ENCODE measurements around the gene HDAC1.

DNA sequence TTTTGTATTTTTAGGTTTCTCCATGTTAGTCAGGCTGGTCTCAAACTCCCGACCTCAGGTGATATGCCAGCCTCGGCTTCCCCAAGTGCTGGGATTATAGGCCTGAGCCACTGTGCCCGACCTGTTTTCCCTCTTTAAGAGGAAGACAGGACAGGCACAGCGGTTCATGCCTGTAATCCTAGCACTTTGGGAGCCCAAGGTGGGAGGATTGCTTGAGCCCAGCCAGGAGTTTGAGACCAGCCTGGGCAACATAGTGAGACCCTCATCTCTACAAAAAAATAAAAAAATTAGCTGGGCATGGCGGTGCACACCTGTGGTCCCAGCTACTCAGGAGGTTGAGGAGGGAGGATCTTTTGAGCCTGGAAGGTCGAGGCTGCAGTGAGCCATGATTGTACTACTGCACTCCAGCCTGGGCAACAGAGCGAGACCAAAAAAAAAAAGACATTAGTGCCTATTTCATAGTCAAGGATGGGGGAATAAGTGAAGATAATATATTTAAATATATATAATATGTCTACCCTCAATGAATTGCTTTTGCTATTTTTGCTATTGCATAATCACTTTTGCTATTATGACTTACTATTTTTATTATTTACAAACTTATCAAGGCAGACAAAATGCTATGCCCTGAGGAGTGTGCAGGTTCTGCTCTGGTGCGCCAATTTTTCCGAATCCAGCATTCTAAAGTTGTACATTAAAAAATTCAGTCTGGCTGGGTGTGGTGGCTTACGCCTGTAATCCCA is 26.4 kb downstream of the HDAC1 start:
- TF ChIP-seq, protein P1, sequence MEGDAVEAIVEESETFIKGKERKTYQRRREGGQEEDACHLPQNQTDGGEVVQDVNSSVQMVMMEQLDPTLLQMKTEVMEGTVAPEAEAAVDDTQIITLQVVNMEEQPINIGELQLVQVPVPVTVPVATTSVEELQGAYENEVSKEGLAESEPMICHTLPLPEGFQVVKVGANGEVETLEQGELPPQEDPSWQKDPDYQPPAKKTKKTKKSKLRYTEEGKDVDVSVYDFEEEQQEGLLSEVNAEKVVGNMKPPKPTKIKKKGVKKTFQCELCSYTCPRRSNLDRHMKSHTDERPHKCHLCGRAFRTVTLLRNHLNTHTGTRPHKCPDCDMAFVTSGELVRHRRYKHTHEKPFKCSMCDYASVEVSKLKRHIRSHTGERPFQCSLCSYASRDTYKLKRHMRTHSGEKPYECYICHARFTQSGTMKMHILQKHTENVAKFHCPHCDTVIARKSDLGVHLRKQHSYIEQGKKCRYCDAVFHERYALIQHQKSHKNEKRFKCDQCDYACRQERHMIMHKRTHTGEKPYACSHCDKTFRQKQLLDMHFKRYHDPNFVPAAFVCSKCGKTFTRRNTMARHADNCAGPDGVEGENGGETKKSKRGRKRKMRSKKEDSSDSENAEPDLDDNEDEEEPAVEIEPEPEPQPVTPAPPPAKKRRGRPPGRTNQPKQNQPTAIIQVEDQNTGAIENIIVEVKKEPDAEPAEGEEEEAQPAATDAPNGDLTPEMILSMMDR (IDR thresholded peaks at IDR 0.05): no peak
- no peak for TF ChIP-seq POLR2AphosphoS5 (IDR thresholded peaks at IDR 0.05)

Measured in gastroesophageal sphincter (tissue), 3 donors.